GM12878 (cell line): ENCODE data around the gene ABCC11. TPM values are rescaled to one million over a fixed set of nuclear protein-coding genes. Genes with fewer than 3 reads are reported as not detected.

Experiments
- ASH2L ChIP-seq: fragments of 300-600, 200-600 bp; sonication (generic); IDR thresholded peaks from 2 replicates; pipeline ENCODE4 v1.6.1; 2017; ENCODE audit warnings: low read depth, mild to moderate bottlenecking, borderline replicate concordance
- BRCA1 ChIP-seq: IDR thresholded peaks from 2 replicates; pipeline ENCODE4 v1.6.1; 2011; ENCODE audit warnings: low read depth, low read length, improper control_type of control experiment
- CEBPB ChIP-seq, 2 experiments: fragments of 150-350 bp in 1 of 2; IDR thresholded peaks; 2 replicates each; pipeline ENCODE4 v1.6.1; 2012 to 2014; ENCODE audit warnings: low read depth in 2 of 2, low read length in 2 of 2, borderline replicate concordance in 1 of 2, inconsistent platforms in 1 of 2
- E2F4 ChIP-seq: IDR thresholded peaks from 2 replicates; pipeline ENCODE4 v1.6.1; 2012; ENCODE audit warnings: low read depth, low read length, improper control_type of control experiment
- E4F1 ChIP-seq: fragments of 450-650 bp; IDR thresholded peaks from 2 replicates; pipeline ENCODE4 v1.6.1; 2018; ENCODE audit warnings: borderline replicate concordance, mild to moderate bottlenecking; ENCODE audit not compliant: partially characterized antibody
- EED ChIP-seq: sonication (generic); IDR thresholded peaks from 2 replicates; pipeline ENCODE4 v1.6.1; 2016; ENCODE audit warnings: antibody characterized with exemption, low read depth
- FOXM1 ChIP-seq: IDR thresholded peaks from 2 replicates; pipeline ENCODE4 v1.6.1; 2012; ENCODE audit warnings: low read depth, mild to moderate bottlenecking, inconsistent platforms, low read length, moderate library complexity
- HDAC6 ChIP-seq: fragments of 200-600 bp; sonication (generic); IDR thresholded peaks from one replicate; pipeline ENCODE4 v1.8.0; 2017; ENCODE audit warnings: antibody characterized with exemption; ENCODE audit not compliant: unreplicated experiment
- IRF4 ChIP-seq: IDR thresholded peaks from 2 replicates; pipeline ENCODE4 v1.6.1; 2011; ENCODE audit warnings: low read depth, low read length
- LARP7 ChIP-seq: fragments of 450-650 bp; IDR thresholded peaks from 2 replicates; pipeline ENCODE4 v1.6.1; 2017; ENCODE audit warnings: mild to moderate bottlenecking
- MYC ChIP-seq: IDR thresholded peaks from 2 replicates; pipeline ENCODE4 v1.6.1; 2011; ENCODE audit warnings: mild to moderate bottlenecking, low read length, moderate library complexity, inconsistent platforms; ENCODE audit not compliant: insufficient read depth, insufficient replicate concordance, insufficient read length, severe bottlenecking
- NBN ChIP-seq: fragments of 450-650 bp; IDR thresholded peaks from 2 replicates; pipeline ENCODE4 v1.6.1; 2016
- NFYB ChIP-seq: IDR thresholded peaks from 2 replicates; pipeline ENCODE4 v1.6.1; 2011; ENCODE audit warnings: low read depth, mild to moderate bottlenecking, low read length, improper control_type of control experiment, moderate library complexity; ENCODE audit not compliant: insufficient read depth
- NR2F1 ChIP-seq: fragments of 450-650 bp; conservative IDR thresholded peaks from 2 replicates; pipeline ENCODE4 v1.6.1; 2017; ENCODE audit warnings: mild to moderate bottlenecking
- PKNOX1 ChIP-seq: fragments of 450-650 bp; IDR thresholded peaks from 2 replicates; pipeline ENCODE4 v1.6.1; 2016; ENCODE audit warnings: mild to moderate bottlenecking
- SP1 ChIP-seq: IDR thresholded peaks from one replicate; pipeline ENCODE4 v1.6.1; 2011; ENCODE audit warnings: low read depth, low read length
- STAT1 ChIP-seq: fragments of 450-650 bp; conservative IDR thresholded peaks from 2 replicates; pipeline ENCODE4 v1.6.1; 2014; ENCODE audit warnings: antibody characterized with exemption, mild to moderate bottlenecking
- SUPT20H ChIP-seq: IDR thresholded peaks from 2 replicates; pipeline ENCODE4 v1.6.1; 2011; ENCODE audit warnings: low read depth, mild to moderate bottlenecking, low read length, moderate library complexity, borderline replicate concordance; ENCODE audit not compliant: control insufficient read depth
- TCF3 ChIP-seq: IDR thresholded peaks from 2 replicates; pipeline ENCODE4 v1.6.1; 2012; ENCODE audit warnings: low read depth, mild to moderate bottlenecking, low read length, borderline replicate concordance; ENCODE audit not compliant: insufficient read depth
- ZNF217 ChIP-seq: fragments of 450-650 bp; IDR thresholded peaks from 2 replicates; pipeline ENCODE4 v1.6.1; 2017; ENCODE audit warnings: antibody characterized with exemption, mild to moderate bottlenecking
- polyA plus RNA-seq, 11 experiments: library from polyadenylated mRNA; depleted of rRNA in 4 of 11; unstranded in 6 of 11; stranded (reverse) in 5 of 11; fragments of >200 nt; fragmentation: Nextera tagmentation in 4 of 11; fragmentation: Illumina TruSeq in 1 of 11; extraction: Ambion mirVana in 4 of 11; extraction: Trizol in 1 of 11; gene quantifications; 1 replicate in 1 of 11; 2 replicates in 10 of 11; pipeline versions ENCODE4 v1.2.1 to v1.2.3, GENCODE V29; 2011 to 2016; ENCODE audit warnings: inconsistent platforms in 2 of 11, missing spikeins in 2 of 11, low read depth in 1 of 11
- total RNA-seq, 4 experiments: library from RNA; depleted of rRNA in 3 of 4; stranded (reverse); fragments of >200 nt in 3 of 4; fragmentation: Illumina TruSeq in 1 of 4; extraction: Trizol in 1 of 4; gene quantifications; 2 replicates each; pipeline versions ENCODE4 v1.2.1 to v1.2.3, GENCODE V29; 2013 to 2021
- TF ChIP-seq, protein P1 (sequence below): IDR thresholded peaks from 2 replicates; pipeline ENCODE4 v1.6.1; 2011; ENCODE audit warnings: borderline replicate concordance, low read depth, mild to moderate bottlenecking, moderate library complexity, mixed read lengths, low read length; ENCODE audit not compliant: insufficient read depth; ENCODE audit errors: extremely low read length
- TF ChIP-seq, protein P2 (sequence below): fragments of 450-650 bp; IDR thresholded peaks from 2 replicates; pipeline ENCODE4 v1.6.1; 2017; ENCODE audit warnings: low read depth, mild to moderate bottlenecking, moderate library complexity

Gene ABCC11
- total and polyA plus RNA-seq, 10 of the 15 experiments (the other 5 are each of a cell fraction or from before 2014, with no cell fraction given): 0.04 to 0.20 (median 0.10) TPM; not detected in 6

DNA sequence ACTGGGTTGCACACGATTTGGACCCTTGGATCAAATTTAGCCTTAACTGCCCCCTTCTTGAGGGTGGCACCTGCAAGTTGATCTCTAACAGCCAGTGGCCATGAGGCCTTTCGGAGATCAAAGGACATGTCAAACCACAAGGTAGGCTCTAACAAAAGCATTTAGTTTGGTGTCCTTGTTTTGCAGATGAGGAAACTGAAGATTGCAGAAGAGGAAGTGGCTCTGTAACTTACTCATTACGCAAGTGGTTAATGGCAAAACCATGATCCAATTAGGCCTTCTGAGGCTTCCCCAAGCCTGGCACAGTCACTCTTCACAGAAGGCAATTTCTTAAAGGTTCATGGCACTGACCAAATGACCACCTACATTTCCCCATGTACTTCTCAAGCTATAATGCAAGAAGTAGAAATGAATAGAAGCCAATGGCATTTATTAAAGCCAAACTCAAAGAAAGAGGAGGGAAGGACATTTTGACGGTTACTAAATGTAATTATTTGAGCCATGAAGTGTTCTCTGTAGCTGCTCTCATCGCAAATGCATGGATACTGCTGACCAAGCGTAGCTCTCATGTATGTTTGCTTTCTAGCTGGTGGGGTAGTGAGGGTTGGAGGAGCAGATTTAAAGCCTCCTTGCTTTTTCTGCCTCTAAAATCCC is 58.8 kb downstream of the ABCC11 start (continued):
- no peak for TF ChIP-seq E4F1
- TF ChIP-seq HDAC6: no peak
- TF ChIP-seq TCF3: peak; percentile 65; the same call in 1 of the 2 replicates
- peak; percentile 74; the same call in 1 of the 2 replicates for TF ChIP-seq NBN
- peak; percentile 55; the same call in 1 of the 2 replicates for TF ChIP-seq FOXM1
- 0 out of 2 replicates have a peak, but pooled peaks have one; percentile 11 for TF ChIP-seq NFYB
- no peak for TF ChIP-seq MYC
- peak; percentile 92 for TF ChIP-seq NR2F1
- peak; percentile 98 for TF ChIP-seq IRF4
- TF ChIP-seq E2F4: no peak
- no peak for TF ChIP-seq ASH2L
- peak; percentile 20 for TF ChIP-seq SP1
- no peak for TF ChIP-seq BRCA1
- TF ChIP-seq LARP7: no peak
- peak; percentile 63; the same call in 1 of the 2 replicates for TF ChIP-seq EED
- TF ChIP-seq, protein P1, sequence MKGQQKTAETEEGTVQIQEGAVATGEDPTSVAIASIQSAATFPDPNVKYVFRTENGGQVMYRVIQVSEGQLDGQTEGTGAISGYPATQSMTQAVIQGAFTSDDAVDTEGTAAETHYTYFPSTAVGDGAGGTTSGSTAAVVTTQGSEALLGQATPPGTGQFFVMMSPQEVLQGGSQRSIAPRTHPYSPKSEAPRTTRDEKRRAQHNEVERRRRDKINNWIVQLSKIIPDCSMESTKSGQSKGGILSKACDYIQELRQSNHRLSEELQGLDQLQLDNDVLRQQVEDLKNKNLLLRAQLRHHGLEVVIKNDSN: no peak
- TF ChIP-seq CEBPB (IDR thresholded peaks at IDR 0.05; ENCODE audit: borderline replicate concordance in 1 of 2, low read depth in 2 of 2, low read length in 2 of 2): no peak
- TF ChIP-seq ZNF217: peak; percentile 75; the same call in 1 of the 2 replicates
- peak; percentile 44; the same call in 1 of the 2 replicates for TF ChIP-seq PKNOX1
- TF ChIP-seq, protein P2, sequence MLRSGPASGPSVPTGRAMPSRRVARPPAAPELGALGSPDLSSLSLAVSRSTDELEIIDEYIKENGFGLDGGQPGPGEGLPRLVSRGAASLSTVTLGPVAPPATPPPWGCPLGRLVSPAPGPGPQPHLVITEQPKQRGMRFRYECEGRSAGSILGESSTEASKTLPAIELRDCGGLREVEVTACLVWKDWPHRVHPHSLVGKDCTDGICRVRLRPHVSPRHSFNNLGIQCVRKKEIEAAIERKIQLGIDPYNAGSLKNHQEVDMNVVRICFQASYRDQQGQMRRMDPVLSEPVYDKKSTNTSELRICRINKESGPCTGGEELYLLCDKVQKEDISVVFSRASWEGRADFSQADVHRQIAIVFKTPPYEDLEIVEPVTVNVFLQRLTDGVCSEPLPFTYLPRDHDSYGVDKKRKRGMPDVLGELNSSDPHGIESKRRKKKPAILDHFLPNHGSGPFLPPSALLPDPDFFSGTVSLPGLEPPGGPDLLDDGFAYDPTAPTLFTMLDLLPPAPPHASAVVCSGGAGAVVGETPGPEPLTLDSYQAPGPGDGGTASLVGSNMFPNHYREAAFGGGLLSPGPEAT: peak; percentile 63; the same call in 1 of the 2 replicates
- no peak for TF ChIP-seq SUPT20H
- no peak for TF ChIP-seq STAT1
